HG02798 (cell line): ENCODE measurements around the gene LCNL1.
A peak's percentile ranks its signal among the peaks of the same experiment; 100 is the strongest.

ENCODE experiments used
- ATAC-seq: cut with Tn5 transposase; IDR thresholded peaks from one replicate; pipeline ENCODE4 v1.9.1; 2021; ENCODE audit warnings: mild to moderate bottlenecking; ENCODE audit not compliant: unreplicated experiment, poor library complexity

The LCNL1 gene

DNA sequence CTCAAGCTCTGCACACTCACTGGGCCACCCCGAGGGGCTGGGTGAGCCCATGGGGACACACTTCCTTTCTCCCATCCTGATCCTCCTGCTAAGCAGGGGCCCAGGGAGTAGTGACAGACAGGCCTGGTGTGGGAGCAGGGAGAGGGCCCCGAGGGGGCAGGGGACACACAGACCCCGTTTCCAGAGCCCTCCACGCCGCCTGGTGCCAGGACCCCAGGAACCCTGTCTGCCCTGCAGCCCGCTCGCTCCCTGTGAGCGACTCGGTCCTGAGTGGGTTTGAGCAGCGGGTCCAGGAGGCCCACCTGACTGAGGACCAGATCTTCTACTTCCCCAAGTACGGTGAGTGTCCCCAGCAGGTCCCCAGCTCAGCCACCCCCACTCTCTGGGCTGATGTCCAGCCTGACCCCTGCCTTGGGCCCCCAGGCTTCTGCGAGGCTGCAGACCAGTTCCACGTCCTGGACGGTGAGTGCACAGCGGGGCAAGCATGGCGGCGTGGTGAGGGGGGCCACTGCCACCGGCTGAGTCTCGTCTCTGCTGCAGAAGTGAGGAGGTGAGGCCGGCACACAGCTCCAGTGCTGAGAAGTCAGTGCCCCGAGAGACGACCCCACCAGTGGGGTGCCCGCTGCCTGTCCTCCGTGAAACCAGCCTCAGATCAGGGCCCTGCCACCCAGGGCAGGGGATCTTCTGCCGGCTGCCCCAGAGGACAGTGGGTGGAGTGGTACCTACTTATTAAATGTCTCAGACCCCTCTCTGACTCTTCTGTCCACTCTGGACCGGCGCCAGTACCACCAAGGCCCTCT, 36.4 kb upstream of the LCNL1 start:
- ATAC-seq = no peak

DNA sequence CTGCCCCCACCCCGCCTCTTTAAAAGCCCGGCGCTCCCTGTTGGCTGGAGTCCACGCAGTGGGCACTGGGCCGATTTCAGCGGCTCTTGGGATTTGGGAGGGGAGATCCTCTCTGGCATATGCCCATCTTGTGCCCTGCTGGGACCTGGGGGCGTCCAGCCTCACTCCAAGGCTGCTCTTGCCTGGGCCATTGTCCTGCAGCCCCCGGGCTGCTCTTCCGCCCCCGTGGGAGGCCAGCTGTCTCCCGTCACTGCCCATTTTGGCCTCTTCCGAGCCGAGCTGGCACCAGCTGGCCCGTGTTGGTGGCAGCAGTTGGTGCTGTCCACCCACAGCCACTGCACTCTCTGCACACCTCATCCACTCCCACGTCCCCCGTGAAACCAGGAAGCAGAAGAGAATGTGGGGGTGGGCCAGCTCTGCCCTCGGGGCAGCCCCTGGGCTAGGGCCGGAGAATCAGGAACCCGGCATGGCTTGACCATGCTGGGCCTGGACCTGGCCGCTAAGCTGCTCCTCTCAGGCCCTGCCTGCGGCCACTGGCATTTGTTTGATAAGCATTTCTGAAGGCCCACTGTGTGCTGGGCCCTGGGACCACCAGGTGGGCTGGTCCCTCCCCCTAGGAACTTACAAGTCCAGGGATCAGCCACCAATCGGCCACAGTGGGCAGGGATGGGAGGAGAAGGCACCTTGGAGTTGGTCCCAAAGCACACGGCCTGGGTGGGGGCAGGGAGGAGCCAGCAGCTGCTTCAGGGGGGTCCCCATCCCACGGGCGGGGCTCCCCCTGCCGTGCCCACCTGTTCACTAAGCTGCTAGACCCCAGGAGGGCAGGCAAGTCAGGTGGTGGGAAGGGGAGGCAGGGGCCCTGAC, 35.5 kb upstream of the LCNL1 start:
- ATAC-seq = no peak

DNA sequence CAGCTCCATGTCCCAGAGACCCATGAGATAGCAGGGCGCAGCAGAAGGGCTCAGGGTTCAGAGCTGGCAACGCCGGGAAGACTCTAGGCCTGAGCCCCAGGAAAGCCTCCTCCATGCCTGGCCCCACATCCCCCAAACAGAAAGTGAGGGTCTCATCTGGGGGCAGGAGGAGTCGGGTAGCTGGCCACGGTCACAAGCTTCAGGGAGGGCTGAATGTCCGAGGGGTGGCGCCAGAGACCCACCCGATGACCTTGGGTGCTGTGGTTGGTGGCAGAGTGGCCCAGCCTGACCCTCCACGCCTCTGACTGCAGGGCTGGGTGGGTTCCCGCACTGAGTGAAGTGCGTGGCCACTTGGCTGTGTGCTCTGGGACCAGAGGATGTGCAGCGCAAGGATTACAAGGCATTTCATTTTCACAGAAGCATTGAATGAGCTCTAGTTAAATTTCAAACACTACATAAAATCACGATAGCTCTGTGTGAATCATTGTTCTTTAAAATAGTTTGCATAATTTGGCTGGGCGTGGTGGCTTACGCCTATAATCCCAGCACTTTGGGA, 34.8 kb upstream of the LCNL1 start:
- ATAC-seq = no peak

DNA sequence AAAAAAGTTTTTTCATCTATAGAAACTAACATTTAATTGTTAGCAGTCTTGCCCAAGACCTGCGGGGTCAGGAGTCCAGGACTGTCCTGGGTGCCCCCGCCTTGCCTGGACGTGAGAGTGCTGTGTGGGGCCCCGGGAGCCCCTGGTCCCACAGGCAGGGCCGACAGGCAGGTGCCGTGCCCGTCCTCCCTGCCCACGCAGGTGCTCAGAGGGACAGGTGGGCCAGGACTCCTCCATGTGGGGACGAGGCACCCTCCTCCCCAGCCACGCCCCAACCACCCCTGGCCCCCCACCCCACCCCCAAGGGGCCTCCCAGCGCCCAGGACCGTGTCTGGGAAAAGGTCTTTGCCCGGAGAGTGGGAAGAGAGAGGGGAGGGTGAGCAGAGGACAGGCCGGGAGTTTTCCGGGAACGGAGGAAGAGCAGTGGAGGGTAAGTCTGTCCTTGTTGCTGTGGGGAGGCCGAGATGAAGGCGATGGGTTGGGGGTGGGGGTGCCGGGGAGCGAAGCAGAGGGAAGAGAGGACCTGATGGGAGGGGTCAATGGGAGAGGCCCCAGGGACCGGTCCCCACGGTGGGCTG, 33.5 kb upstream of the LCNL1 start:
- ATAC-seq = no peak

DNA sequence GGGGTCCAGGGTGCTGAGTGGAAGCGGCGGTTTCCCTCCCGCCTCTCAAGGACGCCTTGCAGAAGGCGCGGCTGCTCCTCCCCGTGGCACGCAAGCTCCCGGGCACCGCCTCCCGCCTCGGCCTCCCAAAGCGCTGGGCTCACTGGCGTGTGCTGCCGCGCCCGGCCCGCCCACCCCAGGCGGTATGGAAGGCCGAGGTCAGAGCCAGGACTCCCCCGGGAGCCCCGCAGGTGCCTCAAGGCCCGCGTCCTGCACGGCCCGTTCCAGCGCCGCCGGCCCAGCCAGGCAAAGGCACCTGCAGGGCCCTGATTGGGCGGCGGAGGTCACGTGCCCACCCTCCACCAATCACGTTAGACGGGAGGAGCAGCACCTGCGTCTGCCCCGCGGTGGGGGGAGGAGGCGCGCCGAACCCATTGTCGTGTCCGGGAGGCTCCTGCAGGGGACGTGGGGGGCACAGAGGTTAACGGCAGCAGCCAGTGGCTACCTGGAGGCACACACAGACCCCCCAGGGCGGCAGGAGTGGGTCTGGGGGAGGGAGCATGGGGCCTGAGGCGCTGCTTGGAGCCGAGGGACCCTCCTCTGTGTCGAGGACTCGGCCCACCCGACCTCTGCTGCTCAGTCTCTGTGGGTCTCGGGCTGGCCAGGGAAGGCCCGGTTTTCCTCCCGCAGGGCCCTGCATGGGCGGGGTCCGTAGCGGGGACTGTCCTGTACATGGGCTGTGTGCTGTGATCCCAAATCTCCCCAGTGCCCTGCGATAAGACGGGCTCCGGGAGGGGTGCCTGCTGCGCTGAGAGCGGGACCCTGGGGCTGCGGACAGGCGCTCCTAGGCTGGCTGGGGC, 32.8 kb upstream of the LCNL1 start:
- peak; percentile 87 for ATAC-seq

DNA sequence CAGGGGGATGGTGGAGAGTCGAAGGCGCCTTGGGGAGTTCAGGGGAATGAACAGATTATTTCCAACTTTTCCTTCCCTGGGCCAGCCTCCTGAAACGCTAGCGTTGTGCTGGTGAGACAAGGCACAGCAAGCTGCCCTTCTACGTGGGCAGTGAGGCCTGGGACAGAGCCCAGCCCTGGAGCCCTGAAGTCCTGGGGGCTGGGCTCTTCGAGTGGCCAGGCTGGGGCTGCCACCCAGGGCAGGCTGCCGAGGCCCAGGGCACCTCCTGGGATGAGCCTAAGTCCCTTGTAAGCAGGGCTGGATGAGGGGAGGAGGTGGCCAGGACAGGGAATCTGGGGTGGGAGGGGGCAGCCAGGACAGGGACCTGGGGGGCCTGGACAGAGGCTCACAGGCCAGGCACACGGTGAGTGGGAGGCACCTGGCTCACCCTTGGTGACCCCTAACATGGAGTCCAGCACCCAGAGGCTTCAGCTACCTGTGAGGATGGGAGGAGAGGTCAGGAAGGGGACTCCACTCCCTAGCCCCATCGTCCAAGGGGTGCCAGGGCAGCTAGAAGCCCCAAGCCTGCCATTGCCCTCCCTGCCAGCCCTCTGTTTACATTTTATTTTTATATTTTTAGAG, 32.0 kb upstream of the LCNL1 start:
- no peak for ATAC-seq

DNA sequence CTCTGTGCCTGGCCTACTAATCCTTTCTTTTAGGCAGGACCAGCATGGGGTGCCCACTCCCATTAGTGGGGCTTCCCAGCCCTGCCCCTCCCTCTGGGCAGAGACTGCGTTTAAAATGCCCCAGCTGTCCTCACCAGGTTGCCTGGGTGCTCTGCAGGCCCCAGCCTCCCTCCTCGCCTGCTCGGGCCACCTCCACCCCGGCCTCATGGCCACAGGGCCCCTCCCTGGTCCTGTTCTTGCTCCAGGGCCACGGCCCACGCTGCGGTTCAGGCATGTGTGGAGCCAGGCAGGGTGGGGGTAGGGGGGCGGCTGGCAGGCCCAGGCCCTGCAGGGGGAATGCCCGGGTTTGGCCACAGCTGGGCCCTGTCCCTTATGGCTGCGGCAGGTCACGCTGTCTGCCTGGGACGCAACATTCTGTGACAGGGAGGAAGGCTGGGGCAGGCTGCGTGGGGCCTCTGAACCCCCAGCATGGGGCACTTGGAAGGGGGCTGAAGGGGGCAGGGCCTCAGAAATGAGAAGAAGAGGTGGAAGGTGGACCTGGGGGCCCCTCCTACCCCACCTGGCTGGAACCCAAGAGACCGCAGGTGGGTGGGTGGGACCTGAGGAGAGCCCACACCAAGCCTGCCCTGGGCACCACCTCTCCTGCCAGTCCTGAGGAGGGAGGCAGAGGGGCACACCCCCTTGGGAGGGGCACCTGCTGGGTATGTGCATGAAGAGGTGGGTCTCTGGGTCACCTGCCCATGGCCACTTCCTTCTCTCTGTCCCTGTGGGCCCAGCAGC, 31.1 kb upstream of the LCNL1 start, which contains the start of gene LCN12:
TSS of gene LCN12 (plus strand) at position 733 of the 780 bp plus-strand sequence. CDS start 55 bp downstream, outside the sequence.
- ATAC-seq = no peak

DNA sequence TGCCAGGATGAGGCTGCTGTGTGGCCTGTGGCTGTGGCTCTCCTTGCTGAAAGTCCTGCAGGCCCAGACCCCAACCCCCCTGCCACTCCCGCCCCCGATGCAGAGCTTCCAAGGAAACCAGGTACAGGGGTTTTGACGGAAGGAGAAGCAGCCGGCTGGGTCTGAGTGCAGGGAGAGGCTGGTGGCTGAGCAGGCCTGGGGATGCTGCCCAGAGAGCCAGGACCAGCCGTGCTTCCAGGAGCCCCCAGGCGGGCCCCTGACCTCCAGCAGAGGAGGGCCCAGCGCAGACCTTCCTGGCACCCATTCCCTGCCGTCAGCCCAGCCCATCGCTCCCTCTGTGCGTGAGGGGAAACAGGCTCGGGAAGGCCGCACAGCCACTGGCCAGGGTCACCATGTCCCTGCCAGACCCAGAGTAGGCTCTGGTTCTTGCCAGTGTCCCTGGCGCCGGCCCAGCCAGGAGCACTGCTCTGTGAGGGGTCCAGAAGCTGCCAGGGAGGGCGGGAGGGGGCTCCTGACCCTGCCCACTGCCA, 30.4 kb upstream of the LCNL1 start:
- ATAC-seq = no peak

DNA sequence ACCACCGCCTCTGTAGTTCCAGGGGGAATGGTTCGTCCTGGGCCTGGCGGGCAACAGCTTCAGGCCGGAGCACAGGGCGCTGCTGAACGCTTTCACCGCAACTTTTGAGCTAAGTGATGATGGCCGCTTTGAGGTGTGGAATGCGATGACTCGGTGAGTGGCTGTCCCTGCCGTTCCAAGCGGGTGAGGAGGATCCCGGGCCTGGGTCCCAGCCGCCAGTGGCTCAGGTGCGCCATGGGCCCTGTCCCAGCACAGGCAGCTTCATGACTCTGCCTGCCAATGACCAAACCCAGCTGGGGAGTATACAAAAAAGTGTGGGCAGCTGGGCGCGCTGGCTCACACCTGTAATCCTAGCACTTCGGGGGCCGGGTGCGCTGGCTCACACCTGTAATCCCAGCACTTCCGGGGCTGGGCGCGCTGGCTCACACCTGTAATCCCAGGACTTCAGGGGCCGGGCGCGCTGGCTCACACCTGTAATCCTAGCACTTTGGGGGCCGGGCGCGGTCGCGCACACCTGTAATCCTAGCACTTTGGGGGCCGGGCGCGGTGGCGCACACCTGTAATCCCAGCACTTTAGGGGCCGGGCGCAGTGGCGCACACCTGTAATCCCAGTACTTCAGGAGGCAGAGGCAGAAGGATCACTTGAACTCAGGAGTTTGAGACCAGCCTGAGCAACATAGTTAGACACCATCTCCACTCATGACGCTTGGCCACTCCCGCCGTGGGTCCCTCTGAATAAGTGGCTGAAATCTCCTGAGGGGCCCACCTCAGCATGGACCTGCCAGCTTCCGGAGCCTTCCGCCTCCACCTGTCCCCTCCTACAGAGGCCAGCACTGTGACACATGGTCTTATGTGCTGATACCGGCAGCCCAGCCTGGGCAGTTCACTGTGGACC, 29.7 kb upstream of the LCNL1 start:
- no peak for ATAC-seq

DNA sequence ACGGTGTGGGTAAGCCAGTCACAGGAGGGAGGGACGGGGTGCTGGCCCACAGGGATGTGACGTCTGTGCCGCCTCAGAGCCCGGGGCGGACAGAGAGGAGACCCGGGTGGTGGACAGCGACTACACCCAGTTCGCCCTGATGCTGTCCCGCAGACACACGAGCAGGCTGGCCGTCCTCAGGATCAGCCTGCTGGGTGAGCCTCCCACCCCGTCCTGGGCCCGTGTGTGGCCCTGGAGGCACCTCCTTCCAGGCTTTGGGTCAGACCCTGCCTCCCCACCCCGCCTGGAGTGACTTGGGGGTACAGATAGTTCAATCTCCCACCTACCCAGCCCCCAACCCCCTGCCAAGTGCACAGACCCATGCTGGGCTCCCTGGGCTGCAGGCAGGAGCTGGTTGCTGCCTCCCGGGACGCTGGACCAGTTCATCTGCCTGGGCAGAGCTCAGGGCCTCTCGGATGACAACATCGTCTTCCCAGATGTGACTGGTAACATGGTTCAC, 29.0 kb upstream of the LCNL1 start:
- ATAC-seq = no peak

DNA sequence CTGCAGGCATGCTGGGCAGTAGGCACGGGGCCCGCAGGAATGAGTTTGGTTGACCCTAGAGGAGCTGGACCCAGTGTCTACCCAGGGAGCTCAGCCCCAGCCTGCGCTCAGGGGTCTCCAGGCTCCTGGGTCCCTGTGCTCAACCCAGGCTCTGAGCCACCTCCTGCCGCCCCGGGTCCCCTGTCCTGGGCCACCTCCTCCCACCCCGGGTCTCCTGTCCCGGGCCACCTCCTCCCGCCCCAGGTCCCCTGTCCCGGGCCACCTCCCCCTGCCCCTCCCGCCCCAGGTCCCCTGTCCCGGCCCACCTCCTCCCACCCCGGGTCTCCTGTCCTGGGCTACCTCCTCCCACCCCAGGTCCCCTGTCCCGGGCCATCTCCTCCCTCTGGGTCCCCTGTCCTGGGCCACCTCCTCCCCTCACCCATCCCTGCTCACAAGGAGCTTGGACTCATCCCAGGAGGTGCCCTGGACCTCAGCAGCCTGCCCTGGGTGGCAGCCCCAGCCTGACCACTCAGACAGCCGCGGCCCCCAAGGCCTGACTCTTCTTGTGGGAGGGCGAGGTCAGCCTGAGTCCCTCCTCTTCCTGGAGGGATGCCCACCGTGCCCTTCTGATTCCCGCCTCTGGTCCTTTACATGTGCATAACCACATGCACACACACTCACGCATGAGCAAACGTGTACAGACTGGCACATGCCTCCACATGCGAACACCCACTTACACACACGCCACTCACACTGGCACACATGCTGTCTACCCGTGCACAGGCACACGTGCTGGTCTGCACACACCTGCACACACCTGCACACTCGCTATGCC, 28.3 kb upstream of the LCNL1 start:
- ATAC-seq = no peak

DNA sequence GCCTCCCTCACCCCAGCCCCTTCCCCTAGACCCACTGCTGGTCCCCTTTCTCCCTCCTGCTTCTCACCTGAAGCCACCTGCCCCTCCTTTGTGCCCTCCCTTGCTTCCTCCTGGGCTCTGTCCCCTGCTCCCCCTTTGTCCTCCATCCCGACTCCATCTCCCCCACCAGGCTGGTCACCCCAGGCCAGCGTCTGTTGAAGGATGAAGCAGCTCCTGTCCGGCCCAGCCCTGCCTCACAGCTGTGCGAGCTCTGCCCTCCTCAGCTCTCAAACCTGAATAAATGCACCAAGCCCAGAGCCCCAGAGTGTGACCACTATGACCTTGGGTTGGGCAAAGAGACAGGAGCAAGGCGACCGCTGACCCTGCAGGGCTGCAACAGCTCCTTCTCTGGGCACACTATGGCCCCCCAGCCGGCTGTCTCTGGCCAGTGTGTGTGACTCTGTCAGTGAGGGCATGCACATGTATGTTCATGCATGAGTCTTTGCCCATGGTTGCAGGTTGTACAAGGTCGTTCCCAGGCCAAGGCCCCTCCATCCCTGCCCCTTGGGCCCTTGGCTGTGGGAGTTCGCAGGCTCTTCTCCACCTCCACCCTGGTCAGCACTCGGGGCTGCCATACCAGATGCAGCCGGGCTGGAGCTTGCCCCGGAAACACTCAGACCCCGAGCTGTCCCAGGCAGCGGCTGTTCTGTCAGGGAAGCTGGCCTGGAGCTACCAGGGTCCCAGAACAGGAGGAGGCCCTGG, 27.4 kb upstream of the LCNL1 start:
- no peak for ATAC-seq

DNA sequence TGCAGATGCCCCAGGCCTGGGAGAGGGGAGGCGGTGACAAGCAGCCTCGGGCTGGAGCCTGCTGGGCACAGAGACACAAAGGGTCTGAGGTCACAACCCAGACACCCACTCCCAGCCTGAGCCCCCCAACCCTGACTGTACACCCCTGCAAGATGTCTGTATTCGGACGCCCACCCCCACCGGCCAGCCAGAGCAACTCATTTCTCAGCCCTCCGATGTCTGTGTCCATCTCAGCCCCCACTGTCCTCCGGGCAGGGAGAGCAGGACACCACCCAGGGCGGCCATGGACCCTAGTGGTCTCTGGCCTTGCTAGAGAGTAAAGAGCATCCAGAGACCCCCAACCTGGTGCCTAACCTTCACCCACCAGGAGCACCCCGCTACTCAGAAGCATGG, 26.9 kb upstream of the LCNL1 start:
- ATAC-seq = no peak

DNA sequence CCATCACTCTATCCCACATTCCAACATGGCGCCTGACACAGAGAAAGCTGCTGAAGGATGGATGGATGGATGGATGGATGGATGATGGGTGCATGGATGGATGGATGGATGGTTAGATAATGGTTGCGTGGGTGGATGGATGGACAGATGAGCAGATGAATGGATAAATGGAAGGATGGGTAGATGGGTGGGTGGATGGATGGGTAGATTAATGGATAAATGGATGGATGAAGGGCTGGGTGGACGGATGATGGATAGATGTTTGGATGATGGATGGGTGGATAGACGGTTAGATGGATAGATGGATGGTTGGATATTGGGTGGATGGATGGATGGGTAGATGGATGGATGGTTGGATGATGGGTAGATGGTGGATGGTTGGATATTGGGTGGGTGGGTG, 26.2 kb upstream of the LCNL1 start:
- no peak for ATAC-seq

DNA sequence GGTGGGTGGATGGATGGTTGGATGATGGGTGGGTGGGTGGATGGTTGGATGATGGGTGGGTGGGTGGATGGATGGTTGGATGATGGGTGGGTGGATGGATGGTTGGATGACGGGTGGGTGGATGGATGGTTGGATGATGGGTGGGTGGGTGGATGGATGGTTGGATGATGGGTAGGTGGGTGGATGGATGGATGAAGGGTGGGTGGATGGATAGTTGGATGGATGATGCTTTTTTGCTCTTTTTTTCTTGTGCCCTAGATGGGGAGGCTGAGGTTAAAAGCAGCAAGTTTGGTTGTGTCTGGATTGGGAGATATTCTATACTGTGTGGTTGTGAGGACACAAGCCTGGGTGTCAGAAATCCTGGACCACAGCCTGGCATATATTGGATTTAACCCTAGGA, 25.3 kb upstream of the LCNL1 start:
- ATAC-seq = no peak

DNA sequence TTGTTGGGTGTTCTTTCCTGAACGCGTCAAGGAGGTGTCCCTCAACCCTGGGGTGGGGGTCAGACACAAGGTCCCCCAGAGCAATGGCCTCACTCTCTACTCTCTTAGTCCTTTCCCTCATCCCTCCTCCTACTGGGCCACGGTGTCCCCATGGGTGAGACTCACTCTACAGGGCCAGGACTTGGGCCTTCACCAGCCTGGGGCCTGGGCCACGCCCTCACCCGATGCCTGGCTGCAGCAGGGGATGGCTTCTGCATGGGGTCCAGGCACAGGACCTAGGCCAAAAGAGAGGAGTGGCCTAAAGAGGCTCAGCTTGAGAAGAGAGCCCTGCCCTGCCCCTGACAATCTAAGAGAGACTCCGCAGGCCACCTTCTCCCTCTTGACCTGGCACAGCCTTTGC, 24.9 kb upstream of the LCNL1 start:
- no peak for ATAC-seq
